Gastroesophageal sphincter (tissue), 4 donors: ENCODE measurements around the gene KDM5C. TPM values are rescaled to one million over a fixed set of nuclear protein-coding genes. Genes with fewer than 3 reads are reported as not detected.

ENCODE experiments used
- ATAC-seq: fragments of 150-250 bp; one replicate; pipeline ENCODE4 v1.9.1; 2016; ENCODE audit warnings: mild to moderate bottlenecking, moderate library complexity
- H3K27ac ChIP-seq, 4 donors: fragments of 200-600 bp; sonication (generic) in 3 of 4; 1 replicate in 3 of 4; 2 replicates in 1 of 4; pipeline ENCODE4 v1.5.1; 2016 to 2019
- H3K27me3 ChIP-seq: fragments of 200-600 bp; sonication (generic); one replicate; pipeline ENCODE4 v1.5.1; 2019
- H3K36me3 ChIP-seq, 2 donors: fragments of 200-600 bp; sonication (generic); one replicate each; pipeline ENCODE4 v1.5.1; 2019; ENCODE audit warnings: control low read depth in 1 of 2
- H3K4me1 ChIP-seq, 3 donors: fragments of 200-600 bp; sonication (generic); 1 replicate in 2 of 3; 2 replicates in 1 of 3; pipeline ENCODE4 v1.5.1; 2016 to 2019; ENCODE audit warnings: control low read depth in 2 of 3
- H3K4me3 ChIP-seq, 2 donors: fragments of 200-600 bp; sonication (generic); one replicate each; pipeline ENCODE4 v1.5.1; 2019; ENCODE audit warnings: mild to moderate bottlenecking in 1 of 2, moderate library complexity in 1 of 2
- H3K9me3 ChIP-seq, 3 donors: fragments of 200-600 bp; sonication (generic); one replicate each; pipeline ENCODE4 v1.5.1; 2017 to 2019; ENCODE audit warnings: control low read depth in 2 of 3
- EP300 ChIP-seq: sonication (generic); formaldehyde crosslinking; IDR thresholded peaks from one replicate; pipeline ENCODE4 v1.6.1; 2017; ENCODE audit warnings: antibody characterized with exemption, mild to moderate bottlenecking
- POLR2A ChIP-seq, 2 donors: fragments of 450-650 bp; IDR thresholded peaks; one replicate each; pipeline ENCODE4 v1.6.1; 2017; ENCODE audit warnings: antibody characterized with exemption in 2 of 2, mild to moderate bottlenecking in 2 of 2, moderate library complexity in 1 of 2
- POLR2AphosphoS5 ChIP-seq: sonication (generic); formaldehyde crosslinking; IDR thresholded peaks from one replicate; pipeline ENCODE4 v1.6.1; 2017; ENCODE audit warnings: antibody characterized with exemption
- WGBS, 2 donors: methylation state at CpG; one replicate each; pipeline ENCODE4 v1.1.5; 2018; ENCODE audit warnings: low coverage in 1 of 2; 5-methylcytosine and 5-hydroxymethylcytosine counted together
- total RNA-seq, 4 donors: library from RNA; depleted of rRNA; stranded (reverse); fragments of >200 nt; gene quantifications; one replicate each; pipeline ENCODE4 v1.1.0, GENCODE V29; 2016
- TF ChIP-seq, protein P1 (sequence below), 4 experiments: fragments of 200-600 bp in 2 of 4; fragments of 450-650 bp in 2 of 4; sonication (generic) in 1 of 4; IDR thresholded peaks; one replicate each; pipeline ENCODE4 v1.5.1; 2017 to 2019; ENCODE audit warnings: antibody characterized with exemption in 4 of 4, mild to moderate bottlenecking in 2 of 4, moderate library complexity in 2 of 4

Gene KDM5C
- total RNA-seq, 4 donors from 2014 or later: 60.2 to 120 (median 79.7) TPM

DNA sequence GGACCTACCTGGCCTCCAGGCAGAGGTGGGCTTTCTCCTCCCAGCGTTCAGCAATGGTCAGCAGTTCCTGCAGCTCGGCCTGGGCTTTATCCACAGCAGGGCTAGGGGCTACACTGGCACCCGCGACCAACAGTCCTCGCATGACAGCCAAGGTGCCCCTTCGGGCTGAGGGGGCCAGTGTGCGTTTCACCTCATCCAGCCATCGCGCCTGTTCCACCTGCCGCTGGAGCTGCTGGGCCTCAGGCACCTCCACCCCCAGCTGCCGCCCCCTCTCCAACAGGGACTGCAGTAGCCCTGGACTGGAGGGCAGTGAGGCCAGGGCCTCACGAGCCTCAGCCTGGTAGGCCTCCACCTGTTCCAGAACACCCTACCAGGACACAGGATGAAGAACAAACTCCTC, 28.3 kb downstream of the KDM5C start:
- Histone ChIP-seq H3K4me3 (no peak overlapping the region), H3K9me3 (no peaks in the 10 kb centered on the region), H3K4me1 (no peaks in the 10 kb centered on the region), H3K27ac (no peak overlapping the region), H3K27me3 (no peaks in the 10 kb centered on the region), H3K36me3 (peaks cover 0 to 94% of the 10 kb centered on the region in 2 donors)
- ATAC-seq: no peak
- no CpG with 5 or more reads among the region's 12 CpGs for WGBS, 2 donors
- TF ChIP-seq POLR2AphosphoS5 (no peak), POLR2A (IDR thresholded peaks at IDR 0.05) (no peak), EP300 (no peak)
- TF ChIP-seq, protein P1, sequence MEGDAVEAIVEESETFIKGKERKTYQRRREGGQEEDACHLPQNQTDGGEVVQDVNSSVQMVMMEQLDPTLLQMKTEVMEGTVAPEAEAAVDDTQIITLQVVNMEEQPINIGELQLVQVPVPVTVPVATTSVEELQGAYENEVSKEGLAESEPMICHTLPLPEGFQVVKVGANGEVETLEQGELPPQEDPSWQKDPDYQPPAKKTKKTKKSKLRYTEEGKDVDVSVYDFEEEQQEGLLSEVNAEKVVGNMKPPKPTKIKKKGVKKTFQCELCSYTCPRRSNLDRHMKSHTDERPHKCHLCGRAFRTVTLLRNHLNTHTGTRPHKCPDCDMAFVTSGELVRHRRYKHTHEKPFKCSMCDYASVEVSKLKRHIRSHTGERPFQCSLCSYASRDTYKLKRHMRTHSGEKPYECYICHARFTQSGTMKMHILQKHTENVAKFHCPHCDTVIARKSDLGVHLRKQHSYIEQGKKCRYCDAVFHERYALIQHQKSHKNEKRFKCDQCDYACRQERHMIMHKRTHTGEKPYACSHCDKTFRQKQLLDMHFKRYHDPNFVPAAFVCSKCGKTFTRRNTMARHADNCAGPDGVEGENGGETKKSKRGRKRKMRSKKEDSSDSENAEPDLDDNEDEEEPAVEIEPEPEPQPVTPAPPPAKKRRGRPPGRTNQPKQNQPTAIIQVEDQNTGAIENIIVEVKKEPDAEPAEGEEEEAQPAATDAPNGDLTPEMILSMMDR (IDR thresholded peaks at IDR 0.05): no peak

DNA sequence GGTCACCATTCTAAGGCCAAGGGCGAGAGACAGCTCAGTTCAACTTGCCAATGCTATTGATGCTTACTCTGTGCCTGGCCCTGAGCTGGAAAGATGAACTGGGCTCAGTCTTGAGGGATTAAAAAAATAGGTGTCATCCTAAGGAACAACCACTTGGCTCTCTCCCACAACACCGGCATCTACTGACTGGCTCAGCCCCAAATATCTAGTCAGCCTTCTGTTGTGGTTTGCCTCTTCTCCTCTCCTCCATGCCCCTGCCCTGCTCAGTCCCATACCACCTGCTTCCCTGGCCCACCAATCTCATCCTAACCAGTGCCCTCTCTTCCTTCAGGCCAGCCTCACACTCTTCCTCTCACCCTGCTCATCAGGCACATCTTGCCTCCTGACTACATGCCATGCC, 29.6 kb downstream of the KDM5C start:
- TF ChIP-seq POLR2AphosphoS5 (no peak), EP300 (no peak), POLR2A (IDR thresholded peaks at IDR 0.05) (no peak)
- TF ChIP-seq, protein P1 (IDR thresholded peaks at IDR 0.05): no peak
- no peak overlapping the region for H3K4me3 ChIP-seq
- no peaks in the 10 kb centered on the region for H3K4me1 ChIP-seq
- no peak for ATAC-seq
- no peak overlapping the region for H3K27ac ChIP-seq
- H3K36me3 ChIP-seq: peaks cover 0 to 82% of the 10 kb centered on the region in 2 donors
- WGBS, 2 donors: 14% methylated on average over 1 of the region's 2 CpGs; no CpG with 5 or more reads in 1 of the 2 donors
- no peaks in the 10 kb centered on the region for H3K27me3 ChIP-seq
- no peaks in the 10 kb centered on the region for H3K9me3 ChIP-seq

DNA sequence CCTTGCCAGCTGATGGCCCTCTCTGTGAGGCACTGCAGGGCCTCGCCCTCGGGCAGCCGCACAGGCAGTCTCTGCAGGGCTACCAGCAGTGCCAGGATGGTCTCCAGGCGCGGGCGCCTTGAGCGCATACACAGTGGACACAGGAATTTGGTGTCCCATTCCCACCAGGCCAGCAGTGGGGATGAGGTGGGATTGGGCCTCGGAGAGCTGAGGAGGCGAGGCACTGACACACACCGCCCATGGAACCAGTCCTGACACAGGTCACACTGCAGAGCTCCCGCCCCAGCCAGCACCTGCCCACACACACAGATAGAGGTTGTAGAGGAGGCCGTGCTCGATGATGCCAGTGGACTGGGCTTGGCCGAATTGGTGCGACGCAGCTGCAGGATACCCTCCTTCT, 30.7 kb downstream of the KDM5C start:
- Histone ChIP-seq H3K9me3 (no peaks in the 10 kb centered on the region), H3K27me3 (no peaks in the 10 kb centered on the region), H3K27ac (no peak overlapping the region), H3K36me3 (peaks cover 0 to 71% of the 10 kb centered on the region in 2 donors), H3K4me1 (no peaks in the 10 kb centered on the region), H3K4me3 (no peak overlapping the region)
- WGBS, 2 donors: no CpG with 5 or more reads among the region's 16 CpGs
- ATAC-seq: no peak
- no peak for TF ChIP-seq POLR2AphosphoS5
- TF ChIP-seq EP300: no peak
- no peak for TF ChIP-seq POLR2A (IDR thresholded peaks at IDR 0.05)
- TF ChIP-seq, protein P1 (IDR thresholded peaks at IDR 0.05): no peak

DNA sequence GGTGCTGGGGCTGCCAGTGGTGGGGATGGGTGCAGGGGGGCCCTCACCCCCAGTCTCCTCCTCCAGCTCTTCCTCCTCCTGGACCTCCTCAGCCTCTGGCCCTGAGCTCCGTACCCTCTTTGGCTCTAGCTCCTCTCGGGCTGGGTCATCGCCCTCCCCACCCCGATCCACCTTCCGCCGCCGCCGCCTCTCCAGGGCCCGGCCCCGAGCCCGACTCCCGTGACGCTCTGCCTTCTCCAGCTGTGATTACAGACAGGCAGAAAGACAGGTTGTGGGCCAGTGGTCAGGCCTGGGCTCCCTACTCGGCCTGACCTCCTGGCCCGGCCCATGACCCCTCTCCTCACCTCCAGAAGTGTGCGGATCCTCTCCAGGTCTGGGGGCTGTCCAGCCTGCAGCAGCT, 31.9 kb downstream of the KDM5C start:
- no CpG with 5 or more reads among the region's 16 CpGs for WGBS, 2 donors
- Histone ChIP-seq H3K36me3 (peaks cover 0 to 58% of the 10 kb centered on the region in 2 donors), H3K4me3 (no peak overlapping the region), H3K27ac (no peak overlapping the region), H3K9me3 (no peaks in the 10 kb centered on the region), H3K27me3 (no peaks in the 10 kb centered on the region), H3K4me1 (no peaks in the 10 kb centered on the region)
- ATAC-seq: no peak
- TF ChIP-seq EP300 (no peak), POLR2A (IDR thresholded peaks at IDR 0.05) (no peak), POLR2AphosphoS5 (no peak)
- TF ChIP-seq, protein P1 (IDR thresholded peaks at IDR 0.05): no peak

DNA sequence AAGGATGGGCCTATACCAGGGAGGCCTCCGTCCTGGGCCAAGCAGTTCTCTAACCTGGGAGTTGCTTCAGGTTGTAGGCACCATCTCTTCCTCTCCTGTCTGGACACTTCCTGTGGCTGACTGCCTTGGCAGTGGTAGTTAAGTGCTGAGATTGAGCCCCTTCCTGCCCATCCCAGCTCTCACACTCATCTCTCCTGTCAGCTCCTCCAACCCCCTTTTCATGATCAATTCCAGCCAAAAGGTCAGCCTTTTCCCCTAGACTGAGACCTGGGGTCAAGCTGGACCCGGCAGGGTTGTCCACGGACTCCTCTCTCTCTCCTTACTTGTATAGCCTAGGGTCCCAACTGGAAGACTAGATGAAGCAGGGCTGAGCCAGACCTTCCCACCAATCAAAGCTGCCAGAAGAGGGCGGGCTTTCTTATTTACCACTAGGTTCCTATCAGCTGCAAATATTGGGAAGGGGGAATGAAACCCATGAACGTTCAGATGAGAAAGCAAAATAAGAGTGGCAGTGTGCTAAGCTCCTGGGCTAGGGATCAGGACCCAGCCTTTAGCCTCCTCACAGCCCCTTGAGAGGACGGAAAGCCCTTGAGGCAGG, 34.5 kb downstream of the KDM5C start:
- Histone ChIP-seq H3K9me3 (no peaks in the 10 kb centered on the region), H3K27me3 (no peaks in the 10 kb centered on the region), H3K27ac (no peak overlapping the region), H3K36me3 (peaks cover 0 to 32% of the 10 kb centered on the region in 2 donors), H3K4me1 (no peaks in the 10 kb centered on the region), H3K4me3 (no peak overlapping the region)
- WGBS, 2 donors: 63% methylated on average over 3 of the region's 6 CpGs; no CpG with 5 or more reads in 1 of the 2 donors
- TF ChIP-seq POLR2A (IDR thresholded peaks at IDR 0.05) (no peak), EP300 (no peak), POLR2AphosphoS5 (no peak)
- TF ChIP-seq, protein P1 (IDR thresholded peaks at IDR 0.05): peak in 1 of 4 experiments; percentile 15
- no peak for ATAC-seq
